Erythroblast (primary cell): ENCODE results near the gene DNAI1.

Experiments used
- GATA1 ChIP-seq: IDR thresholded peaks from 2 replicates; pipeline ENCODE4 v1.6.1; 2011; ENCODE audit warnings: low read depth, mild to moderate bottlenecking, control low read depth, low read length, moderate library complexity
- POLR2A ChIP-seq: IDR thresholded peaks from 2 replicates; pipeline ENCODE4 v1.6.1; 2011; ENCODE audit warnings: mild to moderate bottlenecking, low read length

GRCh38 chr9:34547960-34548611 lies 89.5 kb downstream of the DNAI1 start:
- TF ChIP-seq POLR2A, result no peak
- no peak for TF ChIP-seq GATA1
